Measurements from ENCODE around the gene ZNF317. TPM values are rescaled to one million over a fixed set of nuclear protein-coding genes. Genes with fewer than 3 reads are reported as not detected.

ZNF317 gene
- total and polyA plus RNA-seq, 2 of the 13 experiments (the other 11 are each of a cell fraction or from before 2014, with no cell fraction given): 14.0 to 27.9 TPM

DNA sequence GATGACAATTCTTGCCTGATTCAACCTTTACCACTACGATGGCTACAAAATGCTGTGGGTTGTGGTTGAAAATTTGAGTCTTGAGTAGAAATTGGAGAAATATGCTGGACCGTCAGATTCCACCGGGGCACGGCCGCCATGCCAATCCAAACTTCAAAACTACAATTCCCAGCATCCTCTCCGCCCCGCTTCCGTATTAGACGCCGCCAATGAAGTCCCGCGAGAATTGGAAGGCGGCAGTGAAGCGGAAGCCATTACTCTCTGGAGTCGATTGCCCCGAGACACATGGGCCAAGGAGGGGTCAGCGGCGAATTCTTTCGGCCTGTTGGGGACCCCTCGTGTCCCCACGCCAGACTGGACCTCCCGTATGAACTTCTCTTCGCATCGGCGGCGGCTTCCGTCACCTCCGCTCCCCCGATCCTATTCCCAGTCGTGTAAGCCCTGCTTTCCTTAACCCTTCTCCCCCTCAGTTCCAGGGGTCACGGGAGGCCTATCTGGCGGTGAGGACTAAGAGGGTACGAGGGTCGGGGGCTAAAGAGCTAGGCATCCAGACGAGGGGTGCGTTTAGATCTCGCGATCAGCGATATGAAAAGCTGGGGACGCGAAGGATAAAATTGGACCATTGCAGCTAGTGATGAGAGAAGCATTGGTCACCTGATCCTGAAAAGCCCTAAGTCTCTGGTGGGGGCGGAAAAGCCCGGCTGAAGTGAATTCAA is at the start of gene ZNF317 (continued):
- TF ChIP-seq, protein P1, sequence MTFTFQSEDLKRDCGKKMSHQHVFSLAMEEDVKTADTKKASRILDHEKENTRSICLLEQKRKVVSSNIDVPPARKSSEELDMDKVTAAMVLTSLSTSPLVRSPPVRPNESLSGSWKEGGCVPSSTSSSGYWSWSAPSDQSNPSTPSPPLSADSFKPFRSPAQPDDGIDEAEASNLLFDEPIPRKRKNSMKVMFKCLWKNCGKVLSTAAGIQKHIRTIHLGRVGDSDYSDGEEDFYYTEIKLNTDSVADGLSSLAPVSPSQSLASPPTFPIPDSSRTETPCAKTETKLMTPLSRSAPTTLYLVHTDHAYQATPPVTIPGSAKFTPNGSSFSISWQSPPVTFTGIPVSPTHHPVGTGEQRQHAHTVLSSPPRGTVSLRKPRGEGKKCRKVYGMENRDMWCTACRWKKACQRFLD (CRISPR knock-in tag; IDR thresholded peaks at IDR 0.05; ENCODE audit: borderline replicate concordance): 0 out of 2 replicates have a peak, but pooled peaks have one; percentile 69
- TF ChIP-seq, protein P2, sequence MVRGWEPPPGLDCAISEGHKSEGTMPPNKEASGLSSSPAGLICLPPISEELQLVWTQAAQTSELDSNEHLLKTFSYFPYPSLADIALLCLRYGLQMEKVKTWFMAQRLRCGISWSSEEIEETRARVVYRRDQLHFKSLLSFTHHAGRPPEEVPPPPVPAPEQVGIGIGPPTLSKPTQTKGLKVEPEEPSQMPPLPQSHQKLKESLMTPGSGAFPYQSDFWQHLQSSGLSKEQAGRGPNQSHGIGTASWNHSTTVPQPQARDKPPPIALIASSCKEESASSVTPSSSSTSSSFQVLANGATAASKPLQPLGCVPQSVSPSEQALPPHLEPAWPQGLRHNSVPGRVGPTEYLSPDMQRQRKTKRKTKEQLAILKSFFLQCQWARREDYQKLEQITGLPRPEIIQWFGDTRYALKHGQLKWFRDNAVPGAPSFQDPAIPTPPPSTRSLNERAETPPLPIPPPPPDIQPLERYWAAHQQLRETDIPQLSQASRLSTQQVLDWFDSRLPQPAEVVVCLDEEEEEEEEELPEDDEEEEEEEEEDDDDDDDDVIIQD (CRISPR knock-in tag; IDR thresholded peaks at IDR 0.05; ENCODE audit: low read depth): peak; percentile 23; the same call in 1 of the 2 replicates
- TF ChIP-seq ZNF709 (CRISPR knock-in tag; IDR thresholded peaks at IDR 0.05) (peak; percentile 77; the same call in 1 of the 2 replicates), NR2C2 (CRISPR knock-in tag; IDR thresholded peaks at IDR 0.05; ENCODE audit: borderline replicate concordance) (peak; percentile 90), ZNF883 (CRISPR knock-in tag; IDR thresholded peaks at IDR 0.05; ENCODE audit: not compliant biosample characterization) (peak; percentile 85), MED13 (CRISPR knock-in tag; IDR thresholded peaks at IDR 0.05) (0 out of 2 replicates have a peak, but pooled peaks have one; percentile 35), ZBTB7A (CRISPR knock-in tag; IDR thresholded peaks at IDR 0.05) (no peak), GATAD1 (CRISPR knock-in tag; IDR thresholded peaks at IDR 0.05) (peak; percentile 84), ZNF430 (CRISPR knock-in tag; IDR thresholded peaks at IDR 0.05) (peak; percentile 66; the same call in 1 of the 2 replicates), ZFP90 (CRISPR knock-in tag; IDR thresholded peaks at IDR 0.05; ENCODE audit: borderline replicate concordance) (peak; percentile 78; the same call in 1 of the 2 replicates), NRL (CRISPR knock-in tag; IDR thresholded peaks at IDR 0.05; ENCODE audit: borderline replicate concordance) (0 out of 2 replicates have a peak, but pooled peaks have one; percentile 83), SUZ12 (IDR thresholded peaks at IDR 0.05; ENCODE audit: low read depth, low read length) (peak; percentile 79), TSC22D2 (CRISPR knock-in tag; IDR thresholded peaks at IDR 0.05; ENCODE audit: borderline replicate concordance) (0 out of 2 replicates have a peak, but pooled peaks have one; percentile 63), RFX1 (IDR thresholded peaks at IDR 0.05) (no peak), MTF2 (CRISPR knock-in tag; IDR thresholded peaks at IDR 0.05; ENCODE audit: borderline replicate concordance) (no peak), SRSF9 (IDR thresholded peaks at IDR 0.05; ENCODE audit: borderline replicate concordance, insufficient read depth, low read depth, low read length, poor library complexity, severe bottlenecking) (no peak)
- TF ChIP-seq, protein P3, sequence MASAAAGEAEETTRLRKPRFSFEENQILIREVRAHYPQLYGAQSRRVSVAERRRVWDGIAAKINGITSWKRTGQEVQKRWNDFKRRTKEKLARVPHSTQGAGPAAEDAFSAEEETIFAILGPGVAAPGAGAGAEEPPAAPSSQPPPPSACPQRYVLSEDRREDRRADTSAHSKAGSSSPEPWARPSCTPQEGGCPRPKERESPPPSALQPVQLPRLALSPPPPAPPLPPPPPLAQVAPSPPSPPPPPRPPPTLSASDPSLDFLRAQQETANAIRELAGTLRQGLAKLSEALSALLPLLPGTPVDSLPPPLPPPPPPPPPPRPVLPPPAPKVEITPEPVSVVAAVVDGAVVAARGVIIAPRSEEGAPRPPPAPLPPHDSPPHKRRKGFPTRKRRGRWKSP (CRISPR knock-in tag; IDR thresholded peaks at IDR 0.05): 0 out of 2 replicates have a peak, but pooled peaks have one; percentile 62
- TF ChIP-seq, protein P4, sequence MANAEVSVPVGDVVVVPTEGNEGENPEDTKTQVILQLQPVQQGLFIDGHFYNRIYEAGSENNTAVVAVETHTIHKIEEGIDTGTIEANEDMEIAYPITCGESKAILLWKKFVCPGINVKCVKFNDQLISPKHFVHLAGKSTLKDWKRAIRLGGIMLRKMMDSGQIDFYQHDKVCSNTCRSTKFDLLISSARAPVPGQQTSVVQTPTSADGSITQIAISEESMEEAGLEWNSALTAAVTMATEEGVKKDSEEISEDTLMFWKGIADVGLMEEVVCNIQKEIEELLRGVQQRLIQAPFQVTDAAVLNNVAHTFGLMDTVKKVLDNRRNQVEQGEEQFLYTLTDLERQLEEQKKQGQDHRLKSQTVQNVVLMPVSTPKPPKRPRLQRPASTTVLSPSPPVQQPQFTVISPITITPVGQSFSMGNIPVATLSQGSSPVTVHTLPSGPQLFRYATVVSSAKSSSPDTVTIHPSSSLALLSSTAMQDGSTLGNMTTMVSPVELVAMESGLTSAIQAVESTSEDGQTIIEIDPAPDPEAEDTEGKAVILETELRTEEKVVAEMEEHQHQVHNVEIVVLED (CRISPR knock-in tag; IDR thresholded peaks at IDR 0.05; ENCODE audit: borderline replicate concordance): peak; percentile 94
- TF ChIP-seq, protein P5, sequence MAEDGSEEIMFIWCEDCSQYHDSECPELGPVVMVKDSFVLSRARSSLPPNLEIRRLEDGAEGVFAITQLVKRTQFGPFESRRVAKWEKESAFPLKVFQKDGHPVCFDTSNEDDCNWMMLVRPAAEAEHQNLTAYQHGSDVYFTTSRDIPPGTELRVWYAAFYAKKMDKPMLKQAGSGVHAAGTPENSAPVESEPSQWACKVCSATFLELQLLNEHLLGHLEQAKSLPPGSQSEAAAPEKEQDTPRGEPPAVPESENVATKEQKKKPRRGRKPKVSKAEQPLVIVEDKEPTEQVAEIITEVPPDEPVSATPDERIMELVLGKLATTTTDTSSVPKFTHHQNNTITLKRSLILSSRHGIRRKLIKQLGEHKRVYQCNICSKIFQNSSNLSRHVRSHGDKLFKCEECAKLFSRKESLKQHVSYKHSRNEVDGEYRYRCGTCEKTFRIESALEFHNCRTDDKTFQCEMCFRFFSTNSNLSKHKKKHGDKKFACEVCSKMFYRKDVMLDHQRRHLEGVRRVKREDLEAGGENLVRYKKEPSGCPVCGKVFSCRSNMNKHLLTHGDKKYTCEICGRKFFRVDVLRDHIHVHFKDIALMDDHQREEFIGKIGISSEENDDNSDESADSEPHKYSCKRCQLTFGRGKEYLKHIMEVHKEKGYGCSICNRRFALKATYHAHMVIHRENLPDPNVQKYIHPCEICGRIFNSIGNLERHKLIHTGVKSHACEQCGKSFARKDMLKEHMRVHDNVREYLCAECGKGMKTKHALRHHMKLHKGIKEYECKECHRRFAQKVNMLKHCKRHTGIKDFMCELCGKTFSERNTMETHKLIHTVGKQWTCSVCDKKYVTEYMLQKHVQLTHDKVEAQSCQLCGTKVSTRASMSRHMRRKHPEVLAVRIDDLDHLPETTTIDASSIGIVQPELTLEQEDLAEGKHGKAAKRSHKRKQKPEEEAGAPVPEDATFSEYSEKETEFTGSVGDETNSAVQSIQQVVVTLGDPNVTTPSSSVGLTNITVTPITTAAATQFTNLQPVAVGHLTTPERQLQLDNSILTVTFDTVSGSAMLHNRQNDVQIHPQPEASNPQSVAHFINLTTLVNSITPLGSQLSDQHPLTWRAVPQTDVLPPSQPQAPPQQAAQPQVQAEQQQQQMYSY (CRISPR knock-in tag; IDR thresholded peaks at IDR 0.05): no peak

All from HepG2 (cell line).